HG03280 (cell line): ENCODE data around the gene KISS1R.
"Not testable (repeated sequence)": the region's sequence is repeated elsewhere in the genome, so short reads cannot be mapped to it uniquely, and the experiment has no call there.

ENCODE experiments used
- ATAC-seq: cut with Tn5 transposase; IDR thresholded peaks from one replicate; pipeline ENCODE4 v1.9.1; 2021; ENCODE audit warnings: mild to moderate bottlenecking, moderate library complexity; ENCODE audit not compliant: unreplicated experiment

Gene KISS1R

GRCh38 chr19:917323-918151 is at the start of gene KISS1R:
KISS1R (plus strand) TSS chr19:917333; CDS start chr19:917503, 170 bp downstream.
- no peak for ATAC-seq

DNA sequence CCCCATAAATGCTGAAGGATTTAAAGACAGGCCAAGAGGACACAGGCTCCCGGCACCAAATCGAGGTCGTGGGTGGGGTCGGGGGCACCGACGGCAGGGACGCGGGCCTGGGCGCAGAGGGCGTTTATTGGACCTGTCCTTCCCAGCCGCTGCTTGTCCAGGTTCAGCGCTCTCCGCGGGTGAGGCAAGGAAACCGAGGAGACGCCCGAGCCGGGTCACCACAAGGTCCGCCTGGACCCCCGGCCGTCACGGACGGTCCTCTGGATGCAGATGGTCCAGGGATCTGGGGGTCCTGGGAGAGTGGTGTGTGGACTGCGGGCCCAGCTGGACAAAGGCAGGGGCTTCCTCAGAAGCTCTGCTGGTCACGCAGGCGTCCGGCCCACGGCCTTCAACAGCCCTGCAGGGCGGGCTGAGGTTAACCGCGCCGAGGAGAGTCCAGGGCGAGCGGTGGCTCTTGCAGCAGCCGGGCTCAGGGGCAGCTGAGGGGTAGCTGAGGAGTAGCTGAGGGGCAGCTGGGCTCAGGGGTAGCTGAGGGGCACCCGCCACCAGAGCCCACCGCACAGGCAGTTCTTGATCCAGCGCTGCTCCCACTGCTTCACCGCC is 49.2 kb upstream of the KISS1R start:
- no peak for ATAC-seq

GRCh38 chr19:868458-869244 is 48.5 kb upstream of the KISS1R start:
- ATAC-seq: no peak

DNA sequence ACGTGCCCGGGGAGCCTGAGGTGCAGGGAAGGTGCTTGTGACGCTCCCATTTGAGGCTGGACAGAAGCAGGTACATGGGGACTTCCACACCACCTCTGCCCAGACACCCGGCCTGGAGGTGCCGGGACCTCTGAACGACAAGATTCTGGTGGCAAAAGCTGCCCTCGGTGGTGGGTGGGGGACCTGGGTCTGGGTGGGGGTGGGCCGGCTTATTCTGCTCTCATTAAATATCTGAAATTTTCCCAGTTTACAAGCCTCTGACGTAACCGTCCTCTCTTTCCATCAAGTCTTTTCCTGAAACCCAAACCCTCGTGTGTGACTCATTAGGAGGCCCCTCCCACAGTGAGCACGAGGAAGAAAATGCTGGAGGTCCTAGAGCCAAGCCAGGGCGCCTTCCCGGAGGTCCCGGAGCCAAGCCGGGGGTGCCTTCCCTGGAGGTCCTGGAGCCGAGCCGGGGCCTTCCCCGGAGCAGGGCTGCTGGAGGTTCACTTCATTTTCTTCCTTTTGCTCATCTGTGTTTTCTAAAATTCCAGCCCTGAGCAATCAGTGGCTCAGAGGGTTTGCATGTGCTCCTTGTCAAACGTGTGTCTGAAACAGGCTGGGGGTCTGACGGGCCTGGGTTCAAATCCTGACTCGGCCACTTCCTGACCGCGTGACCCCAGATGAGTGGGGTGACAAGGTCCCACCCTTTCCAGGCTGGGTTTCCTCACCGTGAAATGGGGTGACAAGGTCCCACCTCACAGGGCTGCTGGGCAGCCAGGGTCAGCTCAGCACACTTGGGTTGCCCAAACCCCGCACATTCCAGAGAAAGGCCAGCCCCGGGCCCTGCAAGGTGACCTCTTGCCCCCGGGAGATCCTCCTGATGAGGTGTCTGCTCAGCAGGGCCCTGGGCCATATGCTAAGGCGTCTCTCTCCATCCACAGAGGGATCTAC is 47.6 kb upstream of the KISS1R start:
- no peak for ATAC-seq

DNA sequence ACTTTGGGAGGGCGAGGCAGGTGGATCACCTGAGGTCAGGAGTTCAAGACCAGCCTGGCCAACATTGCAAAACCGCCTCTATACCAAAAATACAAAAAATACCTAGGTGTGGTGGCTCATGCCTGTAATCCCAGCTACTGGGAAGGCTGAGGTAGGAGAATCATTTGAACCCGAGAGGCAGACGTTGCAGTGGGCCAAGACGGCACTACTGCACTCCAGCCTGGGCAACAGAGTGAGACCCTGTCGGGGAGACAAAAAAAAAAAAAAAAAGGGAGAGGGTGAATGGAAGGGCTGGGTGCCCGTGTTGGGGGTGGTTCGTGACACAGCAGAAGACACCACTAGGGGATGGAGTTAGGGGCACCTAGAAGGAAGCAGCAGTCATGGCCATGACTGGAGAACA is 46.8 kb upstream of the KISS1R start:
- no peak for ATAC-seq

DNA sequence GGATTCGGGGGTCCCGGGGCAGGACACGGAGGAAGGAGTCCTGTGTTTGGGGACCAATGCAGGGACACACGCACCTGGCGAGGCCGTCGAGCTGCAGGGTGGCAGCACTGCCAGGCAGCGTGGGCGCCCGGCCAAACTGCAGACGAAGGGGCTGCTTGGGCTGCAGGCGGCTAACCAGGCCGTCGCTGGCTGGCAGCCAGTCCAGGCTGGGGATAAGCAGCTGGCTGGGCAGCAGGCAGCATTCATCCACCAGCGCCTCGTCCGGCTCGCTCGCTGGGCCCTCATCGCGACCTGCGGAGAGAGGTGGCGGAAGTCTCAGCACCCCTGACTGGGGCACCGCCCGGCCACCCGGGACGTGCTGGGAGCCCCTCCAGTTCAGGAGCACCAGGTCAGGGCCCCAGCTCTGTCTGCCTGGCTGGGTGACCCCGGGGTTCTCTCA is 46.2 kb upstream of the KISS1R start:
- no peak for ATAC-seq

DNA sequence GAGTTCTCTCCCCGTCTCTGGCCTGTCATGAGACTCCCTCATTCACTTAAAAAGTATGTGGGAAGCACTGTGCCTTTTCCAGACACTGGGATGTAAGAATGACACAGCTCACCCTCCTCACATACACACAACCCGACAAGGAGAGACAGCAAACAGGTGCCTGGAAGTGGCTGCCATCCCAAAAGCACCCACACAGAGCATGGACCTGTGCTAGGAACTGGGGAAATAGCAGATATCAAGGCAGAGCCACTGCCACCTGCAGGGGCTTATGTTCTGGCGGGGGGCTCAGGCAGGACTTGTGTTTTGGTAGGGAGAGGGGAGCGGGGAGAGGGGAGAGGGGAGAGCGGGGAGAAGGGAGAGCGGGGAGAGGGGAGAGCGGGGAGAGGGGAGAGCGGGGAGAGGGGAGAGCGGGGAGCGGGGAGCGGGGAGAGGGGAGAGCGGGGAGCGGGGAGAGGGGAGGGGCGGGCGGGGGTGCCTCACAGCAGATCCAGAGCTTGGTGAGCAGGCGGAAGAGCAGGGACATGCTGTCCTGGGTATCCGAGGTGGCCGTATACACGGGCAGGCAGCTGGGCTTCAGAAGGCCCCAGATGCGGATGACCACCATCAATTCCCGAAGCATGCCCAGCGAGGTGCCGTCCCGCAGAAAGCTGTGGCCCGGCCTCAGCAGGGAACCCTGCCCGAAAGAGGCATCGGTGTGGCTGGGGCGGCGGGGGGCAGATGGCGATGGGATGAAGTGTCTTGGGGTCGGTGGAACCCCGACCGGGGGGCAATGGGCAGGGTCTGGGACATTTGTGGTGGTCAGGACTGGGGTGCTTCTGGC is 45.5 kb upstream of the KISS1R start:
- ATAC-seq: no peak

DNA sequence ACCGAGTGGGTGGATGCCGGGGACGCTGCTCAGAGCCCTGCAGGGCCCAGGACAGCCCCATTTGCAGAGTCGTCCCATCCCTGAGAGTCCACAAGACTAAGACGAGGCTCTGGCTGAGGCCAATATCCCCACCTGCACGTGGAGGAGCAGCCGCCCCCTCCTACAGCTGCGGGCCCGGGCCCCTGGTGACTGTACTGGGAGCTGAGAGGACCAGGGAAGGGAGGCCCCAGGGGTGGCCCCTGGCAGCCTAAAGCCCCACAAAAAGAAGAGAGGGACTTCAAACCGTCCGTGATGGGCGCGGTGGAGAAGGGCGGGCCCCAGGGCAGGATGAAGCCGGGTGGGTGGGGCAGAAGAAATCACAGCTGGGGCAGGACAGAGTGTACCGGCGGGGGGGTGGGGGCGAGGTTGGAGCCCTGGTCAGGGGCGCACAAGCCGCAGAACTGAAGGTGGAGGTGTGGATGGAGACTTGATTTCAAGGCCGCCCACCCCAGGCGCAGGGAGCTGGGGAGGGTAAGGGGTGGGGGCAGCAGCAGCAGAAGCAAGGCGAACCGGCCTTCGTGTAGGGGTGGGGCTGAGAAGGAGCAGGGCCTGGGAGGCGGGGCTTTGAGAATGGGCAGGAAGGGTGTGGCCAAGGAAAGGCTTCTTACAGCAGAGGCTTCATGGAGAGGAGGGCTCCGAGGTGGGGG is 44.7 kb upstream of the KISS1R start:
- peak; percentile 51 for ATAC-seq

GRCh38 chr19:873084-873483 is 44.0 kb upstream of the KISS1R start:
- ATAC-seq: no peak

DNA sequence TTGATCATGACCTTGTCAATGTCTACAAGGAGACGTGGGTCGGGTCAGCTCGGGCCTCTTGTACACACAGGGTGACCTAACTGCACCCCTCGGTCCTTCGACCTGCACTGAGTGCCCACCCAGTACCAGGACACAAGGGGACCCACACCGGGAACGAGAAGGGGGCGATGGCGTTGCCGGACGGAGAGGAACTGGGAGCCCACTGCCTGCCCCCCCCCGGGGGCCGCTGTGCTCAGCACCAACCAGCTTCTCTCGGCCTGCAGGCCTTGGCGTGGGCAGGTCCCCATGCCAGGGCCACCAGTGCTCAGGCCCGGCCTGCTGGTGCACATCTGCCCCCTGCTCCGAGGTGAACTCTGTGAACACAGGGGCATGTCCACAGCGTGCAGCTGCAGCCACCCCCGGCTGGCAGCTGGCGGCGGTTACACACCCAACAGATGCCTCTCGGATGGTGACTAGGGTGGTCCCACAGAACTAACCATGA is 43.5 kb upstream of the KISS1R start:
- ATAC-seq: no peak

DNA sequence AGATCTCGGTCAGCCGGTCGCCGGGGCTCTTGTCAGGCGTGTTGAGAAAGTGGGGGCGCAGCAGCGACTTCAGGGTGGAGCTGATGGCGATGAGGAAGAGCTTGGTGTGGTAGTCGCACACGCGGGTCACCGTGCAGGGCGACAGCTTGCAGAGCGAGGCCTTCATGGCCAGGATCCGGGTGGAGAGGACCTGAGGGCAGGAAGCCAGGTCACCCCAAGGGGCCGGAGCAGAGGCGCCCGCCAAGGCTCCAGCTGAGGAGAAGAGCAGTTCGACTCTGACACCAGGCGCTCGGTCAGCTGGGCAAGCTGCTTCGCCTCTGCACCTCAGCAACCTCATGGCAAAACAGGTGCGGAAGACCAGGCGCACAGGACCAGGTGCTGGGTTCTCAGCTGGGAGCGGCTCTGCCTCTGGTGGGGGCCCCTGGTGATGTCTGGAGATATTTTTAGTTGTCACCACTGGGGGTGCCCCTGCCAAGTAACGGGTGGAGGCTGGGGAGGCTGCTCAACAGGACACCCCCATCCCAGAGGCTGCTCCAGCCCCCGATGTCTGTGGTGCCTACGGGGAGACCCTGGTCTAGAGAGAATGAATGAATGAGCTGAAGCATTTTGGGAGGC is 41.8 kb upstream of the KISS1R start:
- no peak for ATAC-seq

DNA sequence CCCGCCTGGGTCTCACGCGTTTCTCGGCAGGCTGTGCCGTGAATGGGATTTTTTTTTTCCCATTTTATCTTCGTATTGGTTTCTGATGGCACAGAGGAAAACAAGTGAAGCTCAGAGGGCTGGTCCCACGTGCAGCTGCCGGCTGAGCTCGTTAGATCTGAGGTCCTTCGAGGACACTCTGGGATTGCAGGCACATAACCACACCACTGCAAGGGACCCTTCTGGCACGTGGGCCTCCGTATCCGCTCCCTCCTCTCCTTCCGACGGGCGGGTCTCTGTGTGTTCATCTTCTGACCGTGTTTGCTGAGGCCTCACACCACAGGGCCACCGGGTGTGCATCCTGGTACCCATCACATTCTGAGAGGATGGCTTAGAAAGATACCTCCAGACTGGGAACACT is 41.0 kb upstream of the KISS1R start:
- ATAC-seq: no peak

DNA sequence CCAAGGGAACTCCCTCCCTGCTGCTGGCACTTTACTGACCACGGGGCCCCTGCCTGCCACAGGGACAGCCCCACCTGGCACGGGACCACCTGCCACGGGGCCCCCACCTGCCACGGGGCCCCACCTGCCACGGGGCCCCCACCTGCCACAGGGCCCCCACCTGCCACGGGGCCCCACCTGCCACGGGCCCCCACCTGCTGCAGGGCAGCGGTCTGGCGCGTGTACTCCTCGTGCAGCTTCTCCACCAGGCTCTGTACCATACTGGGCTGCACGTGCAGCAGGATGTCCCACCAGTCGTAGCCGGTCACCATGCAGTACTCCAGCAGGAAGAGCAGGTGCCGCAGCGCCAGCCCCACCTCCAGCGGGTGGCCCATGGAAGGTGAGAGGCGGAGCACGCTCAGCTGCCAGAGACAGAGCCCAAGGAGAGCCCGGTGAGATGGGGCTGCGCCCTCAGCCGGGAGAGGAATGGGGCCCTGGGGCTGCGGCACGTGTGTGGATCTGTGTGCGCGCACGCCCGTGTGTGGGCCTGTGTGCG is 40.3 kb upstream of the KISS1R start:
- ATAC-seq: no peak

- not testable (repeated sequence) for ATAC-seq
Observed at GRCh38 chr19:877992-878660, 39.0 kb upstream of the KISS1R start.

DNA sequence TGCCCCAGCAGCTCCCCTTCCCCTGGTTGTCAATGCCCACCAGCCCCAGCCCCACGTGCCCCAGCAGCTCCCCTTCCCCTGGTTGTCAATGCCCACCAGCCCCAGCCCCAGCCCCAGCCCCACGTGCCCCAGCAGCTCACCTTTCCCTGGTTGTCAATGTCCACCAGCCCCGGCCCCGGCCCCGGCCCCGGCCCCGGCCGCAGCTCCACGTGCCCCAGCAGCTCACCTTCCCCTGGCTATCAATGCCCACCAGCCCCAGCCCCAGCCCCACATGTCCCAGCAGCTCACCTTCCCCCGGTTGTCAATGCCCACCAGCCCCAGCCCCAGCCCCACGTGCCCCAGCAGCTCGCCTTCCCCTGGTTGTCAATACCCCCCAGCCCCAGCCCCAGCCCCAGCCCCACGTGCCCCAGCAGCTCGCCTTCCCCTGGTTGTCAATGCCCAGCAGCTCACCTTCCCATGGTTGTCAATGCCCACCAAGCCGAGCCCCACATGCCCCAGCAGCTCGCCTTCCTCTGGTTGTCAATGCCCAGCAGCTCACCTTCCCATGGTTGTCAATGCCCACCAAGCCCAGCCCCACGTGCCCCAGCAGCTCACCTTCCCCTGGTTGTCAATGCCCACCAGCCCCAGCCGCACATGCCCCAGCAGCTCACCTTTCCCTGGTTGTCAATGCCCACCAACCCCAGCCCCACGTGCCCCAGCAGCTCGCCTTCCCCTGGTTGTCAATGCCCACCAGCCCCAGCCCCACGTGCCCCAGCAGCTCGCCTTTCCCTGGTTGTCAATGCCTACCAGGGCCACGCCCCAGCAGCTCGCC is 38.2 kb upstream of the KISS1R start:
- ATAC-seq: not testable (repeated sequence)

GRCh38 chr19:879711-880438 is 37.3 kb upstream of the KISS1R start:
- no peak for ATAC-seq
